ENCODE measurements around the gene SLC44A4. TPM values are rescaled to one million over a fixed set of nuclear protein-coding genes. Genes with fewer than 3 reads are reported as not detected.

SLC44A4 gene
- total RNA-seq, 1 donor from 2014 or later, result 1.8 TPM

- peak; percentile 87 for DNase-seq (ENCODE audit: low read depth)
- no peak for TF ChIP-seq CTCF (IDR thresholded peaks at IDR 0.05; ENCODE audit: insufficient read depth, low read length, severe bottlenecking)
- Histone ChIP-seq H3K36me3 (ENCODE audit: control insufficient read depth, insufficient read depth, low read length) (no peaks in the 10 kb centered on the region), H3K27me3 (ENCODE audit: control insufficient read depth, insufficient read depth, low read length) (no peaks in the 10 kb centered on the region), H3K4me3 (ENCODE audit: low read depth, low read length) (peak within 1 kb of the TSS; percentile 51)
- no peak for FAIRE-seq
Measured at GRCh38 chr6:31815025-31815838, 63.6 kb downstream of the SLC44A4 start, which contains the start of the genes HSPA1A and HSPA1L. Gene HSPA1A, plus strand, starts transcription at chr6:31815543. Its CDS starts 214 bp downstream, at chr6:31815757. Gene HSPA1L, minus strand, starts transcription at chr6:31815283. Its CDS starts 3,311 bp downstream, at chr6:31811972.

GRCh38 chr6:31814677-31815024, 64.1 kb downstream of the SLC44A4 start:
- Histone ChIP-seq H3K4me3 (ENCODE audit: low read depth, low read length) (peak overlapping the region; percentile 51), H3K36me3 (ENCODE audit: control insufficient read depth, insufficient read depth, low read length) (no peaks in the 10 kb centered on the region), H3K27me3 (ENCODE audit: control insufficient read depth, insufficient read depth, low read length) (no peaks in the 10 kb centered on the region)
- DNase-seq (ENCODE audit: low read depth), result peak; percentile 98
- no peak for TF ChIP-seq CTCF (IDR thresholded peaks at IDR 0.05; ENCODE audit: insufficient read depth, low read length, severe bottlenecking)
- FAIRE-seq, result no peak

- no peak for TF ChIP-seq CTCF (IDR thresholded peaks at IDR 0.05; ENCODE audit: insufficient read depth, low read length, severe bottlenecking)
- no peaks in the 10 kb centered on the region for H3K27me3 ChIP-seq (ENCODE audit: control insufficient read depth, insufficient read depth, low read length)
- DNase-seq (ENCODE audit: low read depth), result no peak
- no peaks in the 10 kb centered on the region for H3K36me3 ChIP-seq (ENCODE audit: control insufficient read depth, insufficient read depth, low read length)
- FAIRE-seq, result no peak
- H3K4me3 ChIP-seq (ENCODE audit: low read depth, low read length), result no peak overlapping the region
Measured at GRCh38 chr6:31813465-31813849, 65.3 kb downstream of the SLC44A4 start.

Other genes starting within 250 kb of the SLC44A4 start
- 71.1 and 84.1 TPM in 2 replicates for gene BAG6, start 226.3 kb downstream of the SLC44A4 start, total RNA-seq
- gene APOM, start 223.1 kb downstream of the SLC44A4 start, total RNA-seq, result 0.26 and 0.53 TPM in 2 replicates
- gene C6orf47, start 218.2 kb downstream of the SLC44A4 start, total RNA-seq, result 28.4 and 30.5 TPM in 2 replicates
- gene GPANK1, start 214.0 kb downstream of the SLC44A4 start, total RNA-seq, result 10.0 and 10.2 TPM in 2 replicates
- 61.1 and 72.7 TPM in 2 replicates for gene CSNK2B, start 212.9 kb downstream of the SLC44A4 start, total RNA-seq
- 1.1 and 2.3 TPM in 2 replicates for gene LY6G5B, start 209.0 kb downstream of the SLC44A4 start, total RNA-seq
- gene LY6G5C, start 197.9 kb downstream of the SLC44A4 start, total RNA-seq, result 0.13 TPM in 1 of 2 replicates, not detected in the other
- gene ABHD16A, start 175.7 kb downstream of the SLC44A4 start, total RNA-seq, result 32.9 and 66.2 TPM in 2 replicates
- gene LY6G6F, start 172.1 kb downstream of the SLC44A4 start, total RNA-seq, result not detected in 2 replicates
- not detected in 2 replicates for gene LY6G6D, start 163.6 kb downstream of the SLC44A4 start, total RNA-seq
- 0.38 TPM in 1 of 2 replicates, not detected in the other for gene LY6G6C, start 157.3 kb downstream of the SLC44A4 start, total RNA-seq
- gene MPIG6B, start 155.6 kb downstream of the SLC44A4 start, total RNA-seq, result under 0.01 TPM in 1 of 2 replicates, not detected in the other
- 14.5 and 19.5 TPM in 2 replicates for gene DDAH2, start 149.7 kb downstream of the SLC44A4 start, total RNA-seq
- gene CLIC1, start 142.5 kb downstream of the SLC44A4 start, total RNA-seq, result 480 and 574 TPM in 2 replicates
- 3.4 and 4.0 TPM in 2 replicates for gene MSH5, start 139.0 kb downstream of the SLC44A4 start, total RNA-seq
- 1.3 TPM in 2 replicates for gene SAPCD1, start 116.3 kb downstream of the SLC44A4 start, total RNA-seq
- 0.26 and 1.4 TPM in 2 replicates for gene VWA7, start 101.7 kb downstream of the SLC44A4 start, total RNA-seq
- gene VARS1, start 83.2 kb downstream of the SLC44A4 start, total RNA-seq, result 40.8 and 53.2 TPM in 2 replicates
- 28.9 and 29.2 TPM in 2 replicates for gene LSM2, start 72.0 kb downstream of the SLC44A4 start, total RNA-seq
- 0.53 and 1.4 TPM in 2 replicates for gene HSPA1L, start 63.7 kb downstream of the SLC44A4 start, total RNA-seq
- gene HSPA1A, start 63.5 kb downstream of the SLC44A4 start, total RNA-seq, result 50.3 and 55.3 TPM in 2 replicates
- gene HSPA1B, start 51.3 kb downstream of the SLC44A4 start, total RNA-seq, result 118 and 193 TPM in 2 replicates
- gene NEU1, start 16.2 kb downstream of the SLC44A4 start, total RNA-seq, result 65.8 and 70.3 TPM in 2 replicates
- gene EHMT2, start 18.7 kb upstream of the SLC44A4 start, total RNA-seq, result 10.8 and 14.5 TPM in 2 replicates
- gene ZBTB12, start 23.1 kb upstream of the SLC44A4 start, total RNA-seq, result 0.64 and 1.3 TPM in 2 replicates
- 0.26 and 0.53 TPM in 2 replicates for gene C2, start 48.7 kb upstream of the SLC44A4 start, total RNA-seq
- gene CFB, start 67.1 kb upstream of the SLC44A4 start, total RNA-seq, result 2.4 and 2.6 TPM in 2 replicates
- gene NELFE, start 80.0 kb upstream of the SLC44A4 start, total RNA-seq, result 163 and 177 TPM in 2 replicates
- gene SKIC2, start 80.2 kb upstream of the SLC44A4 start, total RNA-seq, result 44.8 and 48.0 TPM in 2 replicates
- 8.4 and 12.2 TPM in 2 replicates for gene DXO, start 93.1 kb upstream of the SLC44A4 start, total RNA-seq
- 1.2 and 1.8 TPM in 2 replicates for gene C4A, start 103.1 kb upstream of the SLC44A4 start, total RNA-seq
- gene C4B, start 135.8 kb upstream of the SLC44A4 start, total RNA-seq, result 1.6 and 2.6 TPM in 2 replicates
- gene CYP21A2, start 159.4 kb upstream of the SLC44A4 start, total RNA-seq, result under 0.01 TPM in 1 of 2 replicates, not detected in the other
- 1.4 and 2.4 TPM in 2 replicates for gene TNXB, start 230.3 kb upstream of the SLC44A4 start, total RNA-seq
- 8.7 and 11.1 TPM in 2 replicates for gene ATF6B, start 249.2 kb upstream of the SLC44A4 start, total RNA-seq